Mammary epithelial cell (primary cell): ENCODE data around the gene COG5.

Experiments
- EZH2 ChIP-seq: IDR thresholded peaks from 2 replicates; pipeline ENCODE4 v1.6.1; 2012; ENCODE audit warnings: low read length, inconsistent platforms, borderline replicate concordance
- TF ChIP-seq, protein P1 (sequence below), 2 donors: IDR thresholded peaks in 1 of 2; conservative IDR thresholded peaks in 1 of 2; 2 replicates each; pipeline ENCODE4 v1.5.1; 2011 to 2012; ENCODE audit warnings: inconsistent platforms in 2 of 2, low read length in 2 of 2, mild to moderate bottlenecking in 2 of 2, control low read depth in 1 of 2, low read depth in 1 of 2; ENCODE audit not compliant: insufficient read depth in 1 of 2; ENCODE audit errors: extremely low read depth in 1 of 2

DNA sequence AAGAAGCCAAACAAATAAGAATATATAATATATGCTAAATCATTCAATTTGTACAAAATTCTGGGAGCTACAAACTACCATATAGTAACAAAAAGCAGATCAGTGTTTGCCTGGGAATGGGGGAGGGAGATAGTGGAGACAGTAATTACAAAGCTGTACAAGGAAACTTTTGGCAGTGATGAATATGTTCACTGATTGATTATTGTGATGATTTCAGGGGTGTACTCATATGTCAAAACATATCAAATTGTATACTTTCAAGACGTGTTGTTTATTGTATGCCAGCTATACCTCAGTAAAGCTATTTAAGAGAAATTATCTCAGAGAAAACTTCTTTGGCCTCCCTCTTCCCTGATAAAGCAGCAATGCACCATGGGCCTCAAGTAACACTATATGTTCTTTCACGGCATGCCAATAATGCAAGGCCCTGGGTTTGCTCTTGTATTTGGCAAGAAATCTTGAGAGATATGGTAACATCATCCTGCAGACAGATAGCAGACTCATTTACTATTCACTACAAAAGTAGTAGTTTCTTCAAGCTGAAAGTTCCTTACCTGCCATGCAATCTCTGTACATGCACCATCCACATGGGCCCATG, 261.4 kb downstream of the COG5 start:
- no peak for TF ChIP-seq EZH2
- TF ChIP-seq, protein P1, sequence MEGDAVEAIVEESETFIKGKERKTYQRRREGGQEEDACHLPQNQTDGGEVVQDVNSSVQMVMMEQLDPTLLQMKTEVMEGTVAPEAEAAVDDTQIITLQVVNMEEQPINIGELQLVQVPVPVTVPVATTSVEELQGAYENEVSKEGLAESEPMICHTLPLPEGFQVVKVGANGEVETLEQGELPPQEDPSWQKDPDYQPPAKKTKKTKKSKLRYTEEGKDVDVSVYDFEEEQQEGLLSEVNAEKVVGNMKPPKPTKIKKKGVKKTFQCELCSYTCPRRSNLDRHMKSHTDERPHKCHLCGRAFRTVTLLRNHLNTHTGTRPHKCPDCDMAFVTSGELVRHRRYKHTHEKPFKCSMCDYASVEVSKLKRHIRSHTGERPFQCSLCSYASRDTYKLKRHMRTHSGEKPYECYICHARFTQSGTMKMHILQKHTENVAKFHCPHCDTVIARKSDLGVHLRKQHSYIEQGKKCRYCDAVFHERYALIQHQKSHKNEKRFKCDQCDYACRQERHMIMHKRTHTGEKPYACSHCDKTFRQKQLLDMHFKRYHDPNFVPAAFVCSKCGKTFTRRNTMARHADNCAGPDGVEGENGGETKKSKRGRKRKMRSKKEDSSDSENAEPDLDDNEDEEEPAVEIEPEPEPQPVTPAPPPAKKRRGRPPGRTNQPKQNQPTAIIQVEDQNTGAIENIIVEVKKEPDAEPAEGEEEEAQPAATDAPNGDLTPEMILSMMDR (conservative IDR thresholded peaks at IDR 0.05 in 1 of 2, IDR thresholded peaks at IDR 0.05 in 1 of 2; ENCODE audit: extremely low read depth in 1 of 2, insufficient read depth in 1 of 2, low read depth in 1 of 2, low read length in 2 of 2) = no peak
